SU-DHL-6 (cell line): ENCODE measurements around the gene SEC61A2.

ENCODE experiments used
- H2AFZ ChIP-seq: fragments of 200-600 bp; sonication (generic); 2 replicates; pipeline ENCODE4 v1.6.1; 2014; ENCODE audit warnings: low read depth, mild to moderate bottlenecking, moderate library complexity, mixed read lengths, antibody characterized with exemption, low read length; ENCODE audit not compliant: severe bottlenecking
- H3F3A ChIP-seq: fragments of 200-600 bp; shearing (Covaris generic); 2 replicates; pipeline ENCODE4 v1.6.0; 2016; ENCODE audit warnings: antibody characterized with exemption, mild to moderate bottlenecking; ENCODE audit not compliant: insufficient read depth
- H3K27ac ChIP-seq: fragments of 200-600 bp; sonication (generic); 2 replicates; pipeline ENCODE4 v1.5.1; 2016; ENCODE audit warnings: low read depth, mild to moderate bottlenecking, low read length, moderate library complexity, mixed read lengths
- H3K27me3 ChIP-seq: fragments of 200-600 bp; sonication (generic), shearing (Covaris generic); 2 replicates; pipeline ENCODE4 v1.6.0; 2014; ENCODE audit warnings: mild to moderate bottlenecking, low read length
- H3K36me3 ChIP-seq: fragments of 200-600 bp; sonication (generic); 2 replicates; pipeline ENCODE4 v1.6.1; 2014; ENCODE audit warnings: mild to moderate bottlenecking, low read length, mixed read lengths
- H3K4me2 ChIP-seq: fragments of 300-600, 200-600 bp; shearing (Covaris generic), sonication (generic); 2 replicates; pipeline ENCODE4 v1.6.0; 2014; ENCODE audit warnings: low read length, low read depth, mild to moderate bottlenecking; ENCODE audit not compliant: poor library complexity, severe bottlenecking
- H3K4me3 ChIP-seq: fragments of 200-600 bp; sonication (generic); 2 replicates; pipeline ENCODE4 v1.5.1; 2014; ENCODE audit warnings: antibody characterized with exemption, low read length, mild to moderate bottlenecking, mixed read lengths; ENCODE audit not compliant: insufficient read depth, poor library complexity, severe bottlenecking
- H3K79me2 ChIP-seq: fragments of 200-600 bp; sonication (generic); 2 replicates; pipeline ENCODE4 v1.6.1; 2014; ENCODE audit warnings: mild to moderate bottlenecking, low read length, moderate library complexity; ENCODE audit not compliant: insufficient read depth
- H3K9ac ChIP-seq: fragments of 200-600 bp; sonication (generic); 2 replicates; pipeline ENCODE4 v1.7.0; 2014; ENCODE audit warnings: mild to moderate bottlenecking, low read length
- H3K9me2 ChIP-seq: fragments of 200-600 bp; sonication (generic); replicated peaks from 2 replicates; pipeline ENCODE4 v1.6.1; 2014; ENCODE audit warnings: low read length; ENCODE audit not compliant: insufficient read depth
- H3K9me3 ChIP-seq: fragments of 200-600 bp; sonication (generic); 2 replicates; pipeline ENCODE4 v1.6.1; 2014; ENCODE audit warnings: low read length, mixed read lengths; ENCODE audit not compliant: insufficient read depth
- H4K20me1 ChIP-seq: fragments of 200-600 bp; sonication (generic); 2 replicates; pipeline ENCODE4 v1.6.1; 2014; ENCODE audit warnings: low read depth, mild to moderate bottlenecking, antibody characterized with exemption, low read length, moderate library complexity, mixed read lengths
- CTCF ChIP-seq: fragments of 200-600 bp; sonication (generic); IDR thresholded peaks from one replicate; pipeline ENCODE4 v1.5.1; 2017; ENCODE audit warnings: antibody characterized with exemption, mild to moderate bottlenecking, low read length, moderate library complexity; ENCODE audit not compliant: insufficient read depth, poor library complexity, severe bottlenecking
- EZH2phosphoT487 ChIP-seq: fragments of 200-600 bp; sonication (generic), shearing (Covaris generic); conservative IDR thresholded peaks from 2 replicates; pipeline ENCODE4 v1.6.1; 2018; ENCODE audit warnings: mild to moderate bottlenecking, antibody characterized with exemption, low read length, moderate library complexity, mixed read lengths

Gene SEC61A2

DNA sequence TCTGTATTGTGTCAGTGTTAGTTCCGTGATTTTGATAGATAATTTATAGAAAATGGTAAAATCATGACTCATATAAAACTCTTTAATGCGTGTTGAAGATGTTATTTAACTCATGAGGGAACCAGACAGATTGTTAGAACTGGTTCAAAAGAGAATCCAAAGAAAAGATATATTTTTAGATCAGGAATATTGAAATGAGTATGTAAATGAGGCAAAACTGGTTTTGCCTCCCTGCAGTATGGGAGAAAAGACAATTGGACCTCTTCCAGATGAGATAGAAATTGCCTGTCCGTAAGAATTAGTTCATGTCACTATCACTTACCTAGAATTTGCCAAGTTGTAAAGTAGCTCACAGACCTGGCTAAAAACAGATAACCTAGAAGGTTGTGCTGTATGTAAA, 84.1 kb downstream of the SEC61A2 start:
- Histone ChIP-seq H3K36me3 (peaks cover 41% of the 10 kb centered on the region), H2AFZ (no peak overlapping the region), H3K9me3 (no peaks in the 10 kb centered on the region), H3K9me2 (no peaks in the 10 kb centered on the region), H4K20me1 (no peaks in the 10 kb centered on the region), H3K27me3 (no peaks in the 10 kb centered on the region), H3F3A (peaks cover 43% of the 10 kb centered on the region), H3K4me3 (no peak overlapping the region), H3K79me2 (peaks cover 18% of the 10 kb centered on the region), H3K4me2 (no peak overlapping the region), H3K27ac (no peak overlapping the region), H3K9ac (no peak overlapping the region)
- TF ChIP-seq CTCF (no peak), EZH2phosphoT487 (no peak)

DNA sequence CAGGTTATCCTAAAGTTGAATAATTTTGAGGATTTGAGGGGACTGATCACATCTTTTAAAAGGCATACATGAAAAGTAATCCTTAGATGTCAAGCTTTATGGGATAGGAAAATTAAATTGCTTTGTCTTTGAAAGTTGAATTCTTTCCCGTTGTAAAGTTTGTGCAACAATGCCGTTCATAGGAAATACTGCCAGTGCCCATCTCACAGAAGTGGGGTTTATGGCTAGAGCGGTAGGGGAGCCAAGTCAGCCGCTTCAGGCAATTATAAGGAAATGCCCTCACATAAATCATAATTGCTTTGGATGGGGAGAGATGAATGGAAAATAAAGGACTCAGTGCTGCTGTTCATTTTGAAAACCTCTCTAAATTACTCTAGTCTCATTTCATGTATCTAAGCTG, 84.6 kb downstream of the SEC61A2 start:
- Histone ChIP-seq H3K4me3 (no peak overlapping the region), H4K20me1 (no peaks in the 10 kb centered on the region), H3F3A (peaks cover 43% of the 10 kb centered on the region), H3K9me3 (no peaks in the 10 kb centered on the region), H3K27me3 (no peaks in the 10 kb centered on the region), H2AFZ (no peak overlapping the region), H3K9me2 (no peaks in the 10 kb centered on the region), H3K27ac (no peak overlapping the region), H3K36me3 (peaks cover 41% of the 10 kb centered on the region), H3K4me2 (no peak overlapping the region), H3K79me2 (peaks cover 23% of the 10 kb centered on the region), H3K9ac (no peak overlapping the region)
- TF ChIP-seq EZH2phosphoT487 (no peak), CTCF (no peak)

DNA sequence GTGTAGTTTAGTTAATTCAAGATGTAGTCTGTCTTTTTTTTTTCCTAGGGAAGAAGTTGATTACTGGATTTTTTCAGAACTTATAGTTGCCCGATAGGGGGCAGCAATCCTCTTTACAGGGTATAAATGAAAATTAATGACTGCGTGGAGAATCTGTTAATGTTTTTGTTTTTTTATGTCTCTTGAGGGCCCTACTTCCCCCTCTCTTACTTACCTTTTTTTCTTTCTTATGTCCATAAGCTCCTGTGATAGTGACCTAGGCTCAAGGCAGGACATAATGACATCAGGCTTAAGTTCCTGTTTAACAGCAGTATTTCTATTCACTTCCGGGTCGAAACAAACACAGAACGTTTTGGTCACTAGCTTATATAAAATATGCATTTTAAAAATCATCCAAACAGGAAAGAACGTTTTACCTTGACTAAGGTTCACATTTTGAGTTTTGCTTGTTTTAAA, 85.3 kb downstream of the SEC61A2 start:
- Histone ChIP-seq H3K9me3 (no peaks in the 10 kb centered on the region), H3K36me3 (peaks cover 38% of the 10 kb centered on the region), H2AFZ (no peak overlapping the region), H3K79me2 (peaks cover 26% of the 10 kb centered on the region), H3K4me3 (no peak overlapping the region), H3K9ac (no peak overlapping the region), H3K27me3 (no peaks in the 10 kb centered on the region), H3F3A (peaks cover 41% of the 10 kb centered on the region), H3K27ac (no peak overlapping the region; the same call in 1 of the 2 replicates), H3K4me2 (no peak overlapping the region), H3K9me2 (no peaks in the 10 kb centered on the region), H4K20me1 (no peaks in the 10 kb centered on the region)
- TF ChIP-seq CTCF (peak; percentile 66), EZH2phosphoT487 (no peak)
